Activated T-helper 1 cell treated with Interleukin-2 at 50 U/mL for 16 hours (primary cell): ENCODE measurements around the gene SBNO2.

Experiments
- DNase-seq: peaks from one replicate; pipeline ENCODE4 v3.0.0-alpha.2; 2020; ENCODE audit warnings: low read depth

Gene SBNO2

GRCh38 chr19:1169411-1169791, 4.7 kb downstream of the SBNO2 start:
- no peak for DNase-seq

- no peak for DNase-seq
Observed at GRCh38 chr19:1168572-1169410, 5.3 kb downstream of the SBNO2 start.

GRCh38 chr19:1167687-1168571, 6.1 kb downstream of the SBNO2 start:
- no peak for DNase-seq

GRCh38 chr19:1166872-1167573, 7.0 kb downstream of the SBNO2 start:
- DNase-seq: no peak

- DNase-seq: no peak
Observed at GRCh38 chr19:1164684-1165531, 9.2 kb downstream of the SBNO2 start.

- DNase-seq: no peak
Observed at GRCh38 chr19:1163934-1164683, 10.0 kb downstream of the SBNO2 start.

- no peak for DNase-seq
Observed at GRCh38 chr19:1163283-1163933, 10.7 kb downstream of the SBNO2 start.

GRCh38 chr19:1162404-1163282, 11.4 kb downstream of the SBNO2 start:
- no peak for DNase-seq

- DNase-seq: no peak
Observed at GRCh38 chr19:1161716-1162115, 12.4 kb downstream of the SBNO2 start.

- DNase-seq: no peak
Observed at GRCh38 chr19:1159864-1160595, 14.0 kb downstream of the SBNO2 start.

GRCh38 chr19:1158885-1159448, 15.1 kb downstream of the SBNO2 start:
- DNase-seq: no peak

GRCh38 chr19:1157931-1158884, 15.9 kb downstream of the SBNO2 start:
- DNase-seq: no peak

GRCh38 chr19:1156830-1157615, 17.0 kb downstream of the SBNO2 start:
- no peak for DNase-seq

GRCh38 chr19:1156305-1156801, 17.7 kb downstream of the SBNO2 start:
- no peak for DNase-seq

GRCh38 chr19:1155352-1156304, 18.4 kb downstream of the SBNO2 start:
- DNase-seq: no peak
